GM18868 (cell line): ENCODE results near the gene WWOX.
A peak's percentile ranks its signal among the peaks of the same experiment; 100 is the strongest.

Experiments used
- ATAC-seq: cut with Tn5 transposase; IDR thresholded peaks from one replicate; pipeline ENCODE4 v1.9.1; 2021; ENCODE audit warnings: mild to moderate bottlenecking, moderate library complexity; ENCODE audit not compliant: unreplicated experiment

The WWOX gene

DNA sequence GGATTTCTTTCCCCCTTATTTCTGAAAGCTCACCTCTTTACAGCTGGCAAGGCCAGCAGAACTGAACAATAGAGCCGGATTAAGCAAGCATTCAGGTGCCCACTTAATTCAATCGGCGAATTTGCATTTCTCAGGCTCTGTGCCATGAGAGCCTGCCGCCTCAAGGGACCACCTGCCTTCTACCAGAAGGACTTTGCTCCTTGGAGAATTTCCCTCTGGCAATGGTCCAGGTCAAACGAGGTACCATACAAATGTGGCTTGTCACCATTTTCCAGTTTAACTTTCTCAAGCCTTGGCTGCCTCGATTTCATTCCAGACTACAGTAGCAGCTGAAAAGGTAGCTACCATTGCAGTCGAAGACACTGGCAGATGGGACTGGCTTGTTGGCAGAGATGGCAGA, 967.1 kb downstream of the WWOX start:
- no peak for ATAC-seq

DNA sequence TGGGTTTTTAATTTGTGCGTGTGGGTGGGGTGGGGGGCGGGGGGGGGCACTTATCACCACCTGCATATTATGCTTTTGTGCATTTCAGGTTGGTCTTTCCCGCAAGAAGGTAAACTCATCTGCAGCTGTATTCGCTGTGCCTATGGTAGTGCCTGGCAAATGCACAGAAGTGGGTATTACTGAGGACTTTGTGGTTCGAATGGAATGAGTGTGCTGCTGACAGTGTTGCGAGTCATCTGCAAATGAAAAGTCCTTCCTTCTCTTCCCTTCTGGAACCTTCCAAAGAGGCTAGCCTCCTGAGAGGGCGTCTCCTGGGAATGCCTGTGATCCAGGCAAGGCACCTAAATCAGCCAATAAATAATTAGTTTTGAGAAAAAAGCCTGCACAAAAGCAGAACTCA, 968.1 kb downstream of the WWOX start:
- ATAC-seq: no peak

GRCh38 chr16:79069121-79069520, 969.7 kb downstream of the WWOX start:
- no peak for ATAC-seq

- ATAC-seq: no peak
These were observed 970.2 kb downstream of the WWOX start for GRCh38 chr16:79069633-79070032.

DNA sequence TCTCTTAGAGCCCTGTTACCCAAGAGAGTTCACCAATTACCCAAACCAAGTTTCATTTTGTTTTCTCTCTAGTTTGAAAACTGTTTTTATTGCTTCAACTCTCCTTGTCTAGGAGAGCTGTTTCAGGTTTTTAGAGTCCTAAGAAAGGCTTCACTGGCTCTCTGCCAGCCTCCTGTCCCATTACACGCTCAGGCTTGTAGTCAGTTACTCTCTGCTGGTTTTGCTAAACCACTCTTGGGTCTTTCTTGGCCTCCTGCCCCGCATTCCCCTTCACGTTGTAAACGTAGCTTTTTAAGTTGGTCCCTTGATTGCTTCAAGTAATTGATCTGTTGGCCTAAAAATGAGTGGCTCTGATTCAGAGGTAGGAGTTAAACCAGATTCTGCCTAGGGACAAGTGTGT, 972.0 kb downstream of the WWOX start:
- no peak for ATAC-seq

DNA sequence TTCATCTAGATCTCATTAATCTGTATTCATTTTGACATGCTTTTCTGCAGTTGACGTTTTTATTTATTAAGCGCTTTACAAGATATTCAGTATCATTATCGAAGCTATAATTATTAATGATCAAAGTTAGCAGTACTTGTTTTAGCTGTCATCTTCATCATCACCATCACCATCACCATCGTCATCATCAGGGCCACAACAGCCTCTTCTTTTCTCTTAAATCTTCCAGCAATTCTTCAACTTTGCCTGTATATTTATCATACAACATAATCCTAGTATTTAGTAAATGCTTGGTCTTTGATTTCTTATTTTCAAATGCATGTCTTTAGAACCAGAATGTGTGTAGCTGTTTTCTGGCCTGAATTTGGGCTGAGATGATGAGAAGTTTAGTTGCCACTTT, 973.1 kb downstream of the WWOX start:
- no peak for ATAC-seq

- ATAC-seq: no peak
These were observed 974.1 kb downstream of the WWOX start for GRCh38 chr16:79073566-79073965.

GRCh38 chr16:79074541-79074940, 975.1 kb downstream of the WWOX start:
- no peak for ATAC-seq

DNA sequence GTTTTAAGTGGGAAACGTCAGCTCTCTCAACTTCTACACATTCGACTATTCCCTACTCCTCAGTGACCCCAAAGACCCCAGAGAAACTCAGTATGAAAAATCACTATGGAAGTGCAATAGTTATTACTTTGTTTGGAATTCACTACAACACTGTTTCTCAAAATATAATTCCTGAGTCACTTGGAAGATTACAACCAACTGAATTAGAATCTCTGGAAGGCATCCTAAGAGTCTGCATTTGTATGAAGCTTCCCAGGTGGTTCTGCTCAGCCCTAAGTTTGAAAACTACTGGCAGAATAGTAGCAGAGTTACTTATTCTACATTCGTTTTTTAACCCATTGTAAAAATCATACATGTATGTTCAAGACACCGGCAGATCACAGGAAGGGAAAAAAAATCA, 975.5 kb downstream of the WWOX start:
- no peak for ATAC-seq

DNA sequence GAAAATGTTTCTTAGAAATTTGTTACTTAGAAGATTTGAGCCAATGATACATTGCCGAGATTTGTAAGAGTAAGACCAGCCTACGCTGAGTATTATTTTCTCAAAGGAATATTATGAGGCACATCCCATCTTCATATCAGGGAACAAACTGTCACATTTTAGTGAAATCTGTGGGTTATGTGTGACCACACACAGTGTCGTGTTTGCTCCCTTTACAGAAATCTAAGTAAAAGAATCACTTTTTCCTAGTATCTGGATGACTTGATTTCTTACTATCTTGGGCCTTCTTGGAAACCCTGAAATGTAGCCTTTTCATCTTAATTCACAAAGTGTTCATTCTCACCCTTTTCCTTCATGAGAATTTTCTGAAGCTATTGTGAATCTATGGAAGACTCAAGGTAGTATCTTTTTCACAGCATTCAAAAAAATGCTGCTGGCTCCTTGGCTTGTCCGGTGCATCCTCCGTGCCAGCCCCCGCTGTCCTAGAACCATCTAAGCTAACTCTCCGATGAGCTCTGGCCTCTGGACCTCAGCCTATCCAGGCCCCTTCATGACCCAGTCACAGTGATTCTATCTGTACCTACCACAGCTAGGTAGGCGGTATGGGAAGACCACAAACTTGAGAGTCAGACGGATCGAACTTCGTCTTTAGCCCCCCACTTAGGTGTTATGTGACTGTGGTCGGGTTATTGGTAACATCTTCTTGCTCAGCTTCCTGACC, 976.8 kb downstream of the WWOX start:
- ATAC-seq: no peak

DNA sequence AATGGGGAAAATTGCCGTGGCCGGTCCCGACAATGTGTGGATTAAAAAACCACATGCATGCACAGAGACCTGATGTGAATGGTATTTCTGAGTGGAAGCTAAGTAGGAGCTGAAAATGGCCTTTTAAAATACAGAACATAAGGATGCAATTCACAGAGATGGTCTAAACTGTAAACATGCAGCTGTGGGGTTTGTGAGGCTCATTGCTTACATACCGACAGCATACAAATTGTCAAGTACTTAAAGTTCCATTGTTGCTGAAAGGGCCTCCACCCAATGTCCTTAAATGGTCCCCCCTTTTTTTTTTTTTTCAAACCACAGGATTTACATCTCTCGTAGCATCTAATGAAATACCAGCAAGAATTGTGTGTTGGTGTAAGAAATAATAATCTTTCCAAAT, 977.9 kb downstream of the WWOX start:
- no peak for ATAC-seq

- no peak for ATAC-seq
These were observed 980.4 kb downstream of the WWOX start for GRCh38 chr16:79079656-79080420.

- peak; percentile 78 for ATAC-seq
These were observed 982.0 kb downstream of the WWOX start for GRCh38 chr16:79081297-79082066.

DNA sequence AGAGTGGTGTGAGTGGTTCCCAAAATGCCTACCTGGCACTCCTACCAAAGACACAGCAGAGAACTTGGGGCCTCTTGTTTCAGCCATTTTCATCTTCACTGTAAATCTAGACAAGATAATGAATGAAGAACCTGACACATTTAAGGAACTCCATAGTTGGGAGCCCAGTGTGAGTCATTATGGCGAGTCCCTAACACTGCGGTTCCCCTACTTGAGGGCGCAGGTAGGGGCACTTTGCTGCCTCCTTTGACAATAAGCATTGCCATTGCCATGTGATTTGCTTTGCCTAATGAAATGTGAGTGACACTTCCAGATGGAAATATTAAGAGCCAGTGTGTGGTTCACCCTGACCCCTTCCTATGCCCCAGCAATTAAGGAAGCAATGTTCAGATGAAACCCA, 983.5 kb downstream of the WWOX start:
- peak; percentile 65 for ATAC-seq

DNA sequence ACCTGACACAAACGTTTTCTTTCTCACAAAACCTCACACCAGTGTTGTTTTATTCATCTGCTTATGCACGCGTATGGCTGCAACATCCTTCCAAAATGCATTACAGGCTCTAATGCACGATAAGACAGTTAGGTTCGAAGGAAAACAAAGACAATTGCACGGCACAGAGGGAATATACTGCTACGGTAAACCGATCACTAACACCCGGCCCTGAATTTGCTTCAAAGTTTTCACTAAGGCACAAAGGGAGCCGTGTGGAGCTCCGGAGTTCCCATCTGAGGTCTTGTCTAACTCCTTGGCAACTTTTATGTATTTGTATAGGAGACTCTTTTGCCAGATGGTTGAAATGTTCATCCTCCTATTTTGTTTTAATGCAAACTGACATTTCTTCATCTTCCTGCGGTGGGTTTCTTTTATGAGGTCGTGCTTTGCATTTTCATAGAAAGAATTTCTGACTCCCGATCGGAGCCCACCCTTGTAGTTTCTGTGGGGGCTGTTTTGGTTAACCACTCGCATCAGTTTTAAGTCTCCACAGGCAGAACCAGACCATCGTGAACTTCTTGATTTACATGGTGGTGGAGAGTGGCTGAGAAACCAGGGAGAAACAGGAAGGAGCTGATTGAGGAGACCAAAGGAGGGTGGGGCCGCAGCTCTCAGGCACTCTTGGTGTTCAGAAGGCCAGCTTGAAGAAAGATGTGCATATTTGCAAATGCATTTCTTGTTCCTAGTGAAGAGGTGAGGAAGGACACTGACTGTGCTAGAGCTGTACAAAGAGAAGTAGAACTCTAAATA, 984.2 kb downstream of the WWOX start:
- ATAC-seq: no peak

- no peak for ATAC-seq
These were observed 989.5 kb downstream of the WWOX start for GRCh38 chr16:79088971-79089370.

DNA sequence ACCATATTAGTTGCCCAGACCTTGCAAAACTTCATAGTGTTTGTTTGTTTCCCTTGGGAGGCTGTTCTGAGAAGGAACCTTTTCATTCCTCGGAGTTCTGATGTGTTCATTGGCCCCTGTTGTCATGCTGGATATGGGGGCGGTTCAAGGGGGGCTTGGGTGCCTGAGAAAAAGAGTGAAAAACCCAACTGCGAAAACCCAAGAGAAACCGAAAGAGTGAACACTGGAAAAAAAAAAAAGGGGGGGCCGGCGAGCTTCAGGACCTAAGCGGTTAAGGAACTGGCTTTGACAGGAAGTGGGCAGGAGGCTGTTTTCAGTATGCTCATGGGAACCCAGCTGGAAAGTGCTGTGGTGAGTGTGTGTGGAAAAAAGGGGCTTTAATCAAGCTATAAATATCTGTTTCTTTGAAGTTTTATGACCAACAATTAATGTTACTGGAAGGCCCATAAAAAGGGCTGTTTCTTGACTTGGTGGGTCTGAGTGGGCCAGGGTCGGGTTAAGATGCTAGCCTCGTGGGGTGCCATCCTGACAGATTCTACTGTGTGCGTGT, 990.4 kb downstream of the WWOX start:
- ATAC-seq: peak; percentile 64

DNA sequence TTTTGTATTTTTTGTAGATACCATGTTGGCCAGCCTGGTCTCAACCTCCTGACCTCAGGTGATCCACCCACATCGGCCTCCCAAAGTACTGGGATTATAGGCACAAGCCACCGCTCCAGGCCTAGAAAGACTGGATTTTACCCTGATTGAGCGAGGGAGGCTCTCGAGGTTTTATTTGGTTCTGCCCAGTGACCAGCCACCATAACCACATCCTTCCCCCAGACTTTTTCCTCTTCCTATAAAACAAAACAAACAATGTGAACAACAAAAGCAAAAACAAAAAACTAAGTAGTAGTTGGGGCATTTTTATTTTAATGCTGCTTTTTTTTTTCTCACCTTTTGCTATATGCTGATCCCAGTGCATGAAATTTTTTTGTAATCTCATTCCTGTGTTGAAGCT, 991.5 kb downstream of the WWOX start:
- no peak for ATAC-seq

GRCh38 chr16:79092846-79093245, 993.4 kb downstream of the WWOX start:
- ATAC-seq: no peak

DNA sequence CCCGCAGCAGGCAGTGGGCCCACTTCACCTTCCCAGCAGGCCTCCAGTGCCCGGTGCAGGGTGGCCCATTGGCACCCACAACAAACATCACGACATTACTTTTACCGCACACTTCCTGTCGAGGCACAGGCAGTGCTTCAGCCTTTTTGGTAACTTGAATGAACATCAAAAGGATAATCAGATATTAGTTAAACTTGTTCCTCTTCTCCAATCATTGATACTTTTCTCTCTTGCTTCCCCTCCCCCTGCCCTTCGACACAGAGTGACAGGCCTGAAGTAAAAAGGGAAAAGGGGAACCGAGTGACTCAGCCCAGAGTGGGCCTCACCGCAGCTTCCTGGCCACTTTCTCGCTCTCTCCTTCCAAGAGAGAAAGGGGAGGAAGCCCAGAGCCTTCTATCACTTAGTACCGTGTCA, 994.1 kb downstream of the WWOX start:
- peak; percentile 73 for ATAC-seq

- no peak for ATAC-seq
These were observed 996.8 kb downstream of the WWOX start for GRCh38 chr16:79096246-79096645.
